Erythroblast (primary cell): ENCODE measurements around the gene DAZ4.
"Not testable (repeated sequence)": the region's sequence is repeated elsewhere in the genome, so short reads cannot be mapped to it uniquely, and the experiment has no call there.

ENCODE experiments used
- DNase-seq, 2 experiments: peaks; one replicate each; lab custom pipeline; 2025; lab: John Stamatoyannopoulos, UW

DAZ4 gene

GRCh38 chrY:24833619-24834018, at the start of gene DAZ4:
Gene DAZ4, plus strand, starts transcription at chrY:24833919. Its CDS starts 208 bp downstream, at chrY:24834127.
- not testable (repeated sequence) for DNase-seq

- DNase-seq, result not testable (repeated sequence)
Observed at GRCh38 chrY:24813293-24813692, 20.4 kb upstream of the DAZ4 start, which contains the start of gene DAZ3. Gene DAZ3, minus strand, starts transcription at chrY:24813393. Its CDS starts 208 bp downstream, at chrY:24813185.

GRCh38 chrY:24821836-24822235, 11.9 kb upstream of the DAZ4 start:
- not testable (repeated sequence) for DNase-seq

GRCh38 chrY:24824184-24824879, 9.4 kb upstream of the DAZ4 start:
- DNase-seq, result not testable (repeated sequence)

GRCh38 chrY:24825069-24825468, 8.7 kb upstream of the DAZ4 start:
- not testable (repeated sequence) for DNase-seq
